Measurements from ENCODE around the gene ENTPD5.
"Not testable (repeated sequence)": the region's sequence is repeated elsewhere in the genome, so short reads cannot be mapped to it uniquely, and the experiment has no call there.

Gene ENTPD5

GRCh38 chr14:74018586-74019407, at the start of gene ENTPD5, which contains the start of gene BBOF1:
Gene ENTPD5 (minus strand): TSS chr14:74019288. CDS start chr14:73988102, 31,186 bp downstream.
Gene BBOF1 (plus strand): TSS chr14:74019349. CDS start chr14:74019479, 130 bp downstream.
- DNase-seq (ENCODE audit: low spot score), result peak; percentile 82

GRCh38 chr14:74065746-74066575, 46.9 kb upstream of the ENTPD5 start:
- DNase-seq (ENCODE audit: low spot score), result no peak

DNA sequence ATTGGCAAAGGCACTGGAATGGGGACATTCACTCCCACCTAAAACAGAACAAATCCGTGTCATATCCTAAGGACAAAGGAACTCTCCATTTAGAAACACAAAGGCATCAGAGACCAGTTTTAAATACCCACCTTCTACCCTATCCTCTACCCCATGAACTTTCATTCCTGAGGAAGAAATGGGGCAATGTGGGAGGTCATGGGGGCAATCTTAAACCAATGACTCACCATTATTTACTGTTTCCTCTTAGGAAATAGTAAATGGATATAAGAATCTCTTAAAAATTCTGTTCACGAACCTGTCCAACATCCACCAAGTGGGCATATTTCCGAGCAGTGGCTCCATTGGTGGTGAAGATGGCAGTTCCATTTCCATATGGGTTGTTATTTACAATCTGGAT, 45.8 kb upstream of the ENTPD5 start:
- no peak for DNase-seq (ENCODE audit: low spot score)

- DNase-seq (ENCODE audit: low spot score), result no peak
These were observed 45.3 kb upstream of the ENTPD5 start for GRCh38 chr14:74064426-74064825.

- no peak for DNase-seq (ENCODE audit: low spot score)
These were observed 43.7 kb upstream of the ENTPD5 start for GRCh38 chr14:74062809-74063150.

DNA sequence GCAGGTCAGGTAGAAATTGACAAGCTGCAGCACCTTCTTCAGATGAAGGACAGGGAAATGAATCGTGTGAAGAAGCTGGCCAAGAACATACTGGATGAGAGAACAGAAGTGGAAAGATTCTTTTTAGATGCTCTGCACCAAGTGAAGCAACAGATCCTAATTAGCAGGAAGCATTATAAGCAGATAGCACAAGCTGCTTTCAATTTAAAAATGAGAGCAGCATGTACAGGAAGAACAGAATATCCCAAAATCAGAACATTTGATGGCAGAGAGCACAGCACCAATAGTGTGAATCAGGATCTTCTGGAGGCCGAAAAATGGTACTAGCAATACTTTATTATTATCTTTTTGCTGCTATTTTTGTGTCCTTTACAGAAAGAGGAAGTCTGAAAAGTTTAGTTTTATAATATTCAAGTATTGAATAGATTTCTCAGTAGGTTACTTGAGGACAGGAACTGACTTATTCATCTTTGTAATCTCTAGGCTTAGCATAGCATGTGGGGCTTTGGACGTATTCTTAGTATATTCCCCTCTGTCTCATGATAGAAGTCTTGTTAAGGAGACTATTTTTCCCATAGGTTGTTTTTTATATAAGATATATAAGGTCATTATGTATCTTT, 30.9 kb upstream of the ENTPD5 start:
- DNase-seq (ENCODE audit: low spot score), result no peak

GRCh38 chr14:74048281-74048680, 29.2 kb upstream of the ENTPD5 start:
- DNase-seq (ENCODE audit: low spot score), result no peak

DNA sequence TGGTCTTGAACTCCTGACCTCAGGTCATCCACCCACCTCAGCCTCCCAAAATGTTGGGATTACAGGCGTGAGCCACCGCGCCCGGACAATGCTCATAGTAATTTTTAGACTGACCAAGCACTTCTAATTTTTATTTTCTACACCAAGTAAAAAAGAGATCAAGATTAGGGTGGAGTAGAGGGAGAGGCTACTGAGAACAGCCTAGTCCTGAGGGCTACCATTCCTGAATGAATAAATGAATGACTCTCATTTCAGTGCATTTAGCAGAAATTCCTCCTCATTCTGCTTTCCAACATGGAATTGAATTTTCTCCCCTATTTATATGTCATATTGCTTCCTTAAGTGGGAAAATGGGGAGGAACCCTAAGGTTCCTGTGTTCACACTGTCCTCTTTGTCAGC, 26.4 kb upstream of the ENTPD5 start:
- DNase-seq (ENCODE audit: low spot score), result no peak

DNA sequence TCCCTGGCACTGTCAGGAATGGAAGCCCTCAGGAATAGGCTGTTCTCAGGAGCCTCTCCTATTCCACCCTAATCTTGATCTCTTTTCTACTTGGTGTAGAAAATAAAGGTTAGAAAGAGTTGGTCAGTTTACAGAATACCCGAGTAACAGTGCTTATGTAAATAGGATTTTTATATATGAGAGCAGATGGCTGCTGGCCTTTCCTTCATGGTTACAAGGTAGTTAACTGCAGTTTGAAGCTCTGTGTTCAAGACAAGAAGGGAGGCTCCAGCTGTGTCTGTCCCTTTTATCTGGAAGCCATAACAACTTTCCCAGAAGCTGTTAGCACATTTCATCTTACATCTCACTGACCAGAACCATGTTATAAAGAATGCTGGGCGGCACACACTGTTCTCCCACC, 23.2 kb upstream of the ENTPD5 start:
- no peak for DNase-seq (ENCODE audit: low spot score)

DNA sequence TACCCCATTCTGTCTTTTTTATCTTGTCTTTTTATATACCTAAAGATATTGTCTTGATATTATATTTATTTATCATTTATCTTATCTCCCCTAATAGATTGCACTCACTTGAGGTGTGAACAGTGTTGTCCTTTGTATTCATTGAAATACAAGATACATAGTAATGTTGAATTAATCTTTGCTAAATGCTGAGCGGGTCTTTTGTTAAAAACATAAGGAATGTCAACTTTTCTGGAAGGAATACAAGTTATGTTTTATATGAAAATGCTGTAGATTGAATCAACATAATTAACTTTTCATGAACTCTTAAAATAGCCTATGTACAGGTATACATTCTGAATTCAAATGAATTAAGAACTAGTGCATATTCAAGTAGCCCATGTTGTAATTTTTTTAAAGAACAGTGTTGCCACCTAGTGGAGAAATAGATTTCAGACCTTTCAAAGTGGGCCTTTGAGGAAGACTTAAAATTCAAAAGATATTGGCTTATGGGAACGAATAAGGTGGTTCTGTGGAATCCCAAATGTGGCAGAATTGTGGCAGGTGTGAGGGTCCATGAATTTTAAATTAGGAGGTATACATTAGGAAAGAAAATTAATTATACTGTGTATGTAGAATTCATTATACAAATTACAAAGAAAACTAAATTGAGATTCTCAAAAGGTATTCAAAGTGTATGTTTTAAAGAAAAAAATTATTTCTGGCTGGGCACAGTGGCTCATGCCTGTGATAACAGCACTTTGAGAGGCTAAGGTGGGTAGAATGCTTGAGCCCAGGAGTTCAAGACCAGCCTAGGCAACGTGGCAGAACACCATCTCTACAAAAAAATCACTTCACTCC, 19.2 kb upstream of the ENTPD5 start:
- DNase-seq (ENCODE audit: low spot score), result peak; percentile 75

- DNase-seq (ENCODE audit: low spot score), result no peak
These were observed 16.5 kb upstream of the ENTPD5 start for GRCh38 chr14:74035556-74035955.

- no peak for DNase-seq (ENCODE audit: low spot score)
These were observed 15.5 kb upstream of the ENTPD5 start for GRCh38 chr14:74034572-74034971.

DNA sequence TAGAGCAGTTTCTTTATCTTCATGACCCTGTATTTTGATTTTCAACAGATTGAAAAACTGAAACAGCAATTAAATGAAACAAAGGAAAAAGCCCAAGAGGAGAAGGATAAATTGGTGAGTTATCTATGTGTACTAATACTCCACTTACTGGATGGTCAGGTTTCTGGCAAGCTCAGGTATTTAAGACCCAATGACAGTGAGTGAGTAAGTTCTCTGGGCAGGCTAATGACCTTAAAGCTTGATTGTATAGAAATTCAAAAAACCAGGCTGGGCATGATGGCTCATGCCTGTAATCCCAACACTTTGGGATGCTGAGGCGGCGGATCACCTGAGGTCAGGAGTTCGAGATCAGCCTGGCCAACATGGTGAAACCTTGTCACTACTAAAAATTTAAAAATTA, 10.0 kb upstream of the ENTPD5 start:
- DNase-seq (ENCODE audit: low spot score), result no peak

DNA sequence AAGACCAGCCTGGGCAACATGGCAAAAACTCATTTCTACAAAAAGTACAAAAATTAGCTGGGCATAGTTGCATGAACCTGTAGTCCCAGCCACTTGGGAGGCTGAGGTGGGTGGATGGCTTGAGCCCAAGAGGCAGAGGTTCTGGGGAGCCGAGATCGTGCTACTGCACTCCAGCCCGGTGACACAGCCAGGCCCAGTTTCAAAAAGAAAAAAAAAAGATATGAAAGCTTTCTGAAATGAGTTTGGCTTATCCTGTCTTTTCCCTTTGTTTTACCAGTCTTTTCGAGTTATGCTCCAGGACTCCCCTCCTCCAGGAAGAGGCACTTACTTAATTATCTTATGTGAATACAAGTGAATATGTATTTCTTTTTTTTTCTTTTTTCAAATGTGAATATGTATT, 3.3 kb upstream of the ENTPD5 start:
- no peak for DNase-seq (ENCODE audit: low spot score)

GRCh38 chr14:74019408-74020137, 485 bp upstream of the ENTPD5 start:
- peak; percentile 14 for DNase-seq (ENCODE audit: low spot score)

GRCh38 chr14:74018174-74018585, 908 bp downstream of the ENTPD5 start:
- peak; percentile 17 for DNase-seq (ENCODE audit: low spot score)

GRCh38 chr14:74015963-74016362, 3.1 kb downstream of the ENTPD5 start:
- no peak for DNase-seq (ENCODE audit: low spot score)

DNA sequence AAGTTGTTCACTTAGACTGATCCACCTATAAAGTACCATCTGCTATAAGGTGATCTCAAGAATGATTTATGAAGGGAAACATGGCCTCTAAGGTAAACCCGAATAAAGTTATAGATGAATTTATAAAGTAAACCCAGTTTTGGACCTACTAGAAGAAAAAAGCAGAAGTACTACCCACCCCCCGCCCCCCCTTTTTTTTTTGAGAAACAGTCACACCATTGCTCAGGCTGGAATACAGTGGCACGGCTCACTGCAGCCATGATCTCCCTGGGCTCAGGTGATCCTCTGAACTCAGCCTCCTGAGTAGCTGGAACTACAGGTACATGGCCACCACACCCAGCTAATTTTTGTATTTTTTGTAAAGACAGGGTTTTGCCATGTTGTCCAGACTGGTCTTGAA, 3.9 kb downstream of the ENTPD5 start:
- no peak for DNase-seq (ENCODE audit: low spot score)

DNA sequence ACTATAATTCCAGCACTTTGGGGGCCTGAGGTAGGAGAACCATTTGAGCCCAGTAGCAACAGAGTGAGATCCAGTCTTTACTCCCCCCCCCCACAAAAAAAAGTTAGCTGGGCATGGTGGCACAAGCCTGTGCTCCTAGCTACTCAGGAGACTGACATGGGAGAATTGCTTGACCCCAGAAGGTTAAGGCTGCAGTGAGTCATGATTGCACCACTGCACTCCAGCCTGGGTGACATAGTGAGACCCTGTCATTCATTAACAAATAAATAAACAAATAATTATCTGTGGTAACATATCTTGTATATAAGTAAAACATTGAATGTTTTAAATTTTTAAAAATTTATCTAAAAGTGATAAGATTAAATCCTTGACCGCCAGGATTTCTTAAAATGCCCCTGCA, 4.8 kb downstream of the ENTPD5 start:
- no peak for DNase-seq (ENCODE audit: low spot score)

DNA sequence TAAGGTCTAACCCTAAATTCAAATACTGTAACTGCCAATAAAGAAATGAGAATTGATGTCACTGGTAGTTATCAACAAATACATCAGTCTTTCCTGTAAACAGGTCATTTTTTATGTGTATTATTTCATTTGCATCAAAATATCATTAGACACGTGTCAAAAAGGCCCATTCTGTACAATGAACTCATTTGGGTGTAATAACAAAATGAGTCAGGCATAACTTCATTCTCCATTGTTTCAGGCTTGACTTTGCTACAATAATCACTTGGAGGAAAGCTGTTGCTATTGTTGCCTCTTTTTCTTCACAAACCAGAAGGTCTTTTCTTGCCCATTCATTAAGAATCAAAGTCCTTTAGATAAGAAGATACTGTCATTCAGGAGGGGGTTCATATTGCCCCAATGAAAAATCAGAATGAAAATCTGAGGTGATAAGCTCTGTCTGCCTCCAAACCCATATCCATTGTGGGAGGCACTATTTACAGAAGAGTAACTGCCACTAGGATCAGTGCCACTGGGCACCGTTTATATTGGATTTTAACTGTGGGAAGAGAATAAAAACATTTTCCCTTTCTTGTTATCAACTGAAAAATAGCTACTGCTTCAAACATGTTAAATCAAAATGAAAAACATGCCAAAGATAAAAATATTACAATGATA, 10.1 kb downstream of the ENTPD5 start:
- no peak for DNase-seq (ENCODE audit: low spot score)

DNA sequence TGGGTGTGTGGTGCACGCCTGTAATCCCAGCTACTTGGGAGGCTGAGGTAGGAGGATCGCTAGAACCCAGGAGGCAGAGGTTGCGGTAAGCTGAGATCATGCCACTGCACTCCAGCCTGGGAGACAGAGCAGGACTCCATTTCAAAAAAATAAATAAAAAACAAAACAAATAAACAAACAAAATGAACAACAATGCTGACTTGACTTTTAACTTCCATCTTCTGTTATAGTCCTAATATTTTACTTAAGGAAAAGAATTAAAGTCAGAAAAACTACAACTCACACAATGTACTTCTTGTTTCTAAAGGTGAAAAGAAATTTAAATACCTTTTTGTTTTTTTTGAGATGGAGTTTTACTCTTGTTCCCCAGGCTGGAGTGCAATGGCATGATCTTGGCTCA, 13.4 kb downstream of the ENTPD5 start:
- DNase-seq (ENCODE audit: low spot score), result not testable (repeated sequence)
